Stimulated activated CD4-positive, alpha-beta T cell treated with anti-CD3 and anti-CD28 coated beads, Interleukin-4, amount 100 ng/mL, for 48 hours (primary cell): ENCODE data around the gene RALGAPB.
"Not testable (repeated sequence)": the region's sequence is repeated elsewhere in the genome, so short reads cannot be mapped to it uniquely, and the experiment has no call there.

Experiments used
- DNase-seq, 2 donors: peaks; one replicate each; pipeline ENCODE4 v3.0.0-alpha.2; 2020; ENCODE audit warnings: low read depth in 2 of 2

RALGAPB gene

GRCh38 chr20:38583306-38583705 is 110.7 kb downstream of the RALGAPB start:
- DNase-seq = no peak

DNA sequence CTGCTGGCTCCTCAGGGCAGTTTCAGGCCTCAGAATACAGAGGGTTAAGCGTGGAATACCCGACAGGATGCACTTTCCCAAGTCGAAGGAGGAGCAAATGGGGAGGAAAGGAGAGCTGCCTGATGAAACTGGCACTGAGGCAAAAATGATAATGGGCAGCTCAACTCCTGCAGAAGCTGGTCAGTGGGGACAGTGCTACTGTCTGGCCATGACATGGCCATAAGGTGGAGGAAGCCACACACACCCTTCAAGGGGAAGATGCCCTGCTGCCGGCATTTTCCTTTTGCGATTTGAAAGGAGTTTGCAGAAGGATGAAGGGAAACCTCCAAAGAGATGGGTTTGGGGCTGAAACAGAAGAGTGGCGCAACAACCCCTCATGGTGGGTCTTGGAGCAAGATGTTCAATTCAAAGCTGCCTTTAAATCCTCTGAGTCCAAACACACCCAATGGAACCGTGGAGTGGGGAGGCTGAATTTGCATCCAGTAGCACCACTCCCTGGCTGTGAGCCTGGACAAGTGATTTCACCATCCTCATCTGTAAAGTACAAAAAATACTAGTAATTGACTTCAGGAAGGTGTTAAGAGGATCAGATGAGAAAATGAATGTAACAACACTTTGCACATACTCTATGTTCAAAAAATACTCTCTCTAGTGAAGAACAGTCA is 111.6 kb downstream of the RALGAPB start:
- no peak for DNase-seq

- no peak for DNase-seq
Observed at GRCh38 chr20:38585404-38586180, 112.9 kb downstream of the RALGAPB start.

GRCh38 chr20:38586181-38586525 is 113.5 kb downstream of the RALGAPB start:
- DNase-seq = no peak

- no peak for DNase-seq
Observed at GRCh38 chr20:38588303-38588702, 115.7 kb downstream of the RALGAPB start.

GRCh38 chr20:38589351-38589750 is 116.7 kb downstream of the RALGAPB start:
- DNase-seq = no peak

- DNase-seq = no peak
Observed at GRCh38 chr20:38589967-38590675, 117.5 kb downstream of the RALGAPB start.

- no peak for DNase-seq
Observed at GRCh38 chr20:38590676-38591473, 118.2 kb downstream of the RALGAPB start.

GRCh38 chr20:38591474-38592410 is 119.1 kb downstream of the RALGAPB start:
- no peak for DNase-seq

DNA sequence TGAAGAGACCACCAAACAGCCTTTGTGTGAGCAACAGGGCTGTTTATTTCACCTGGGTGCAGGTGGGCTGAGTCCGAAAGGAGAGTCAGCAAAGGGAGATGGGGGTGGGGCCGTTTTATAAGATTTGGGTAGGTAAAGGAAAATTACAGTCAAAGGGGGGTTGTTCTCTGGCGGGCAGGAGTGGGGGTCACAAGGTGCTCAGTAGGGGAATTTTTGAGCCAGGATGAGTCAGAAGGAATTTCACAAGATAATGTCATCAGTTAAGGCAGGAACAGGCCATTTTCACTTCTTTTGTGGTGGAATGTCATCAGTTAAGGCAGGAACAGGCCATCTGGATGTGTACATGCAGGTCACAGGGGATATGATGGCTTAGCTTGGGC is 119.8 kb downstream of the RALGAPB start:
- DNase-seq = not testable (repeated sequence)

DNA sequence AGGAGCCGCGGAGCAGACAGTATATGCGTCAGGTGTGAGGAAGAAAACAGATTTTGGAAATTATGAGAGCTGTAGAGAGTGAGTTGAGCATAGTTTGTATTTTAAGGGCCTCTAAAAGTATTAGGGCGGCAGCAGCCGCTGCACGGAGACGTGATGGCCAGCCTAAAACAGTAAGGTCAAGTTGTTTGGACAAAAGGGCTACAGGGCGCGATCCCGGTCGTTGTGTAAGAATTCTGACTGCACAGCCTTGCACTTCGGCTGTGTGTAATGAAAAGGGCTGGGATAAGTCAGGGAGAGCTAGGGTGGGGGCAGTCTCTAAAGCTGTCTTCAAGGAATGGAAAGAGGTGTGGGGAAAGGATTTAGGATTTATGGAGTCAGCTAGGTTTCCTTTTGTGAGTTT is 121.6 kb downstream of the RALGAPB start:
- not testable (repeated sequence) for DNase-seq

GRCh38 chr20:38595886-38596285 is 123.2 kb downstream of the RALGAPB start:
- DNase-seq = not testable (repeated sequence)

DNA sequence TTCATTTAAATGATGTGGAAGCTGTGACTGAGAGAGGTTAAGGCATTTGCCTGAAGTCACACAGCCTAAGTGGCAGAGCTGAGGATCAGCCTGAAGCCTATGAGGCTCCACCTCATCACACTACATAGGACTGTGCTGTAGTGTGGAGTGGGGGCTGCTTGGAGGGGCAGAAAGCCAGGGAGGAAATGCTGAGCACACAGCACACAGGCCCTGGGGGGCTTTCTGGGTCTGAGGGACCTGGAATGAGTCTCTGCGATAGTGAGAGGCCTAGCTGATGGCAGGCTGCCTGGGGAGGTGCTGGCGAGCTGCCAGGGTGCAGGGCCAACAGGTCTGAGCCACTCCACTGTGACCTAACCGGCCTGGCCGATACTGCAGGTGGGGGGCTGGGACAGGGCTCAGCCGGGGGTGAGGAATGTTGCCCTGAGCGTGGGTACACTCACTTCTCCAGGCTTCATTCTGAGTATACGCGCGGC is 126.8 kb downstream of the RALGAPB start:
- no peak for DNase-seq

DNA sequence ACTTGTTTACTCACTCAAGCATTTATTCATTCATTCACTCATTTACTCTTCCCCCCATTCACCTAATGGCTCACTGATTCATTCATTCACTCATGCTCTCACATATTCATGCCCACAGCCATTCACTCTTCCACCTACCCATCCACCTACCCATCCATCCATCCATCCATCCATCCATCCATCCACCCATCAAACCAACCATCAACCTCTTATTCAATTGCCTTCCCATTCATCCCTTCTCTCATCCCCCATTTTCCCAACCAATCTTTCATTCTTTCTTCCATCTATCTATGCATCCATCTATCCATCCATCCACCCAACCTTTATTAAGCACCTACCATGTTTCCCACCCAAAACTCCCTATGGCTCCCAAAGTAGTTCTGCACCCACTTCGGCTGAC is 127.4 kb downstream of the RALGAPB start:
- DNase-seq = no peak

DNA sequence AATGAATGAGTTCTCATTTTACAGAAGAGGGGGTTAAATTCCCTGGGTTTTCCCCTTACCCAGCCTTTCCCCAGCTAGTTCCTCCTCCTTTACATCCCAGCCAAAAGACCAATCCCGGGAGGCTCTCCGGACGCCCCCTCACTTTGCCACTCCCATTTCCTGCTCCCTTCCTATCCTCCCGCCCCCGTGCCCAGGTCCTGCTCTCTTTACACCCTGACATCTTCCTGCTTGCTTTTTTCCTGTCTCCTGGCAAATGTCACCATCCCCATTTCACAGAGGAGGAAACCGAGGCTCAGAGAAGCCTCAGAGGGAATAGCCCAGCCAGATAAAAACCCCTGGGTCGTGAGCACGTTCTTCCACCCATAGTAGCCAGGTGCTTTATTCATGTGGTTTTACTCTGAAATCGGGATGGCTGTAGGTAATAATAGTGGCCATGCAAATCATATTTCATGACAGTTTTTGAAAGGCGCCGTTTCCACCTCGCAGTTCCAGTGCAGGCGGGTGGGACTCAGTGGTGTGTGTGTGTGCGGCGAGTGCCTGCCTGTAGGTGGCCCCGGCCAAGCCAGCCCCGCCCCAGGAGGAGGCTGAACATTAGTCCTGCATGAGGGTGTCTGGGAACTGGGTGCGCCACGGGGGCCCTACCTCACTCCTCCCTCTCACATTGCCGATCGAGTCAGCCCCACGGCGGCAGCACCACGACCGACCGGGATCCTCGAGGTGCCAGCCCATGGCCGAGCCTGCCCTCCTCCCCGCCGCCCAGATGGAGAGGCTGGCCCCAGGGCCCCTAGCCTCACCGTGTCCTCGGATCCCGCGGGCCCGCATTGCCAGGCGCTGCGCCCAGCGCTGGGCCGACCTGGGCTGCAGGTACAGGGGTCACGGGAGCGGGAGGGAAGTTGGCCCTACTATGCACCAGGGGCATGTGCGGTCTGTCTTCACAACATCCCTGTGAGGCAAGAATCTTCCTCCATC is 128.9 kb downstream of the RALGAPB start, which contains the start of gene ARHGAP40:
ARHGAP40 (plus strand) TSS at position 594 of the 969 bp plus-strand sequence.
- DNase-seq = peak in 1 of 2 donors; percentile 17

DNA sequence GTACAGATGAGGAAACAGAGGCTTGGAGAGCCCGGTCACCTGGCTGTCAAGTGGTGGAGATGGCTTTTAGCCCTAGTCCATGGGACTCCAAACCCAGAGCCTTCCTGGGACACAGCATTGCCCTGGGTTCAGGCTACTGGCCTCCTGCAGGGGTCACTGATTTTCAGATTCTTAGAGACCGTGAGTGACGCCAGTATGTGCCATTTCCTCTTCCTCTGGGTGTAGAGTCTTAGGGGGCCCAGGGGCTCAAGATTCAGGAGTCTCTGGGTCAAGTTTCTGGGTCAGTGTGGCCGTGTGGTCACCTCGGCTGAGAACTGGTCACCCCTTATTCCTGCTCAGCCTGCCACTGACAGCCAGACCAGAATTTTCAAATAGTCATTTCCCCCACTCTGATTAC is 129.5 kb downstream of the RALGAPB start:
- no peak for DNase-seq

GRCh38 chr20:38603286-38603685 is 130.6 kb downstream of the RALGAPB start:
- no peak for DNase-seq

GRCh38 chr20:38604873-38605303 is 132.2 kb downstream of the RALGAPB start:
- DNase-seq = no peak

GRCh38 chr20:38607351-38607750 is 134.7 kb downstream of the RALGAPB start:
- no peak for DNase-seq
